GM12872 (cell line): ENCODE data around the gene PPME1.

Experiments
- TF ChIP-seq, protein P1 (sequence below): IDR thresholded peaks from 3 replicates; pipeline ENCODE4 v1.5.1; 2011; ENCODE audit warnings: low read depth, mild to moderate bottlenecking, low read length, moderate library complexity; ENCODE audit not compliant: insufficient read depth

The PPME1 gene

DNA sequence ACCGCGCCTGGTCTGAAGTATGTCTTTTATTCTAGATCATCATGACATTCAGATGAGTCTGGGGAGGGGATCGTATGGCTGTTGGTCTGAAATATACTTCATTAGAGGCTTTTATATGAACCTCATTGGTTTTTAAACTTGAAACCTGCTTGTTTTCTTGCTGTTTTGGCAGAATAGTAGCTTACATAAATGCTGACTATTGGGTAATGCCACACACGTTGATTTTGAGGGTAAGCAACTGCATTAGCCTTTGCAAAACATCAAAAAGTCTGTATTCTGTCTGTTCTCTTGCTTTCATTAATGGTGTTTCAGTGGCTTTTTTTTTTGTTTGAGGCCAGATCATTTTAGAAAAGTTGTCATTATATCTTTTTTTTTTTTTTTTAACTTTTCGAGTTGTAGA, 14.2 kb downstream of the PPME1 start:
- TF ChIP-seq, protein P1, sequence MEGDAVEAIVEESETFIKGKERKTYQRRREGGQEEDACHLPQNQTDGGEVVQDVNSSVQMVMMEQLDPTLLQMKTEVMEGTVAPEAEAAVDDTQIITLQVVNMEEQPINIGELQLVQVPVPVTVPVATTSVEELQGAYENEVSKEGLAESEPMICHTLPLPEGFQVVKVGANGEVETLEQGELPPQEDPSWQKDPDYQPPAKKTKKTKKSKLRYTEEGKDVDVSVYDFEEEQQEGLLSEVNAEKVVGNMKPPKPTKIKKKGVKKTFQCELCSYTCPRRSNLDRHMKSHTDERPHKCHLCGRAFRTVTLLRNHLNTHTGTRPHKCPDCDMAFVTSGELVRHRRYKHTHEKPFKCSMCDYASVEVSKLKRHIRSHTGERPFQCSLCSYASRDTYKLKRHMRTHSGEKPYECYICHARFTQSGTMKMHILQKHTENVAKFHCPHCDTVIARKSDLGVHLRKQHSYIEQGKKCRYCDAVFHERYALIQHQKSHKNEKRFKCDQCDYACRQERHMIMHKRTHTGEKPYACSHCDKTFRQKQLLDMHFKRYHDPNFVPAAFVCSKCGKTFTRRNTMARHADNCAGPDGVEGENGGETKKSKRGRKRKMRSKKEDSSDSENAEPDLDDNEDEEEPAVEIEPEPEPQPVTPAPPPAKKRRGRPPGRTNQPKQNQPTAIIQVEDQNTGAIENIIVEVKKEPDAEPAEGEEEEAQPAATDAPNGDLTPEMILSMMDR: no peak

DNA sequence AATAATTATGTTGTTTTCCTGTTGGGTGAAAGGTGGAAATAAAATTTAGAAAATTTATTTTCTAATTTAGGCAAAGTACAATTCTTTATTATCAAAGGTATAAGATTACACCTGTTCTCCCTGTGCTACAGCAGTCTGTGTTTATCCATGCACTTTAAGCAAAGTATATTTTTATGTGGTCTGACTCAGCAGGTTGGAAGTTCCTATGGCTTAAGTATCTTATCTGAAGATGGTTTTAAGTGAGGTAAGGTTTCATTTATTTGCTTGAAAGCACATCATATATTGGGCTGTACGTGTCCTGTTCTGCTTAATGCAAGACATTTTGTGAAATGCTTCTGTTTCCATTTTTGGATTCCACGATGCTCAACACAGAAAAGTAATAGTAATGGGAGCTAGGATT, 14.6 kb downstream of the PPME1 start:
- TF ChIP-seq, protein P1: no peak

DNA sequence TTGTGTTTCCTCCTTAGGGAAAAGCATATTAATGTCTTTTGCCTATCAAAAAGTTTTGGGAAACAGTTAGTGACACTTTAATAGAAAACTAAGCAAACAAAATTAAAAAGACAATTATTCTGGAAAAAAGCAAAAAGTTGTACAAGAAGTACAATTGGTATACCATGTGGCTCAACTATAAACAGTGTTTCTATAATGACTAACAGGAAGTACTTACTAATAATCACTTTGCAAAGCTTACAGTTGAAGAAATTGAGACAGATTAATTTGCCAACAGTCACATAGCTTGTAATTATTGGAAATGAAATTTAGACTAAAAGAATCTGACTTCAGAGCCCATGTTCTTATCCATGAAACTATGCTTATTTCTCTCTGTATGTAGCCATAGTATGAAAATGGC, 24.7 kb downstream of the PPME1 start:
- TF ChIP-seq, protein P1: no peak

DNA sequence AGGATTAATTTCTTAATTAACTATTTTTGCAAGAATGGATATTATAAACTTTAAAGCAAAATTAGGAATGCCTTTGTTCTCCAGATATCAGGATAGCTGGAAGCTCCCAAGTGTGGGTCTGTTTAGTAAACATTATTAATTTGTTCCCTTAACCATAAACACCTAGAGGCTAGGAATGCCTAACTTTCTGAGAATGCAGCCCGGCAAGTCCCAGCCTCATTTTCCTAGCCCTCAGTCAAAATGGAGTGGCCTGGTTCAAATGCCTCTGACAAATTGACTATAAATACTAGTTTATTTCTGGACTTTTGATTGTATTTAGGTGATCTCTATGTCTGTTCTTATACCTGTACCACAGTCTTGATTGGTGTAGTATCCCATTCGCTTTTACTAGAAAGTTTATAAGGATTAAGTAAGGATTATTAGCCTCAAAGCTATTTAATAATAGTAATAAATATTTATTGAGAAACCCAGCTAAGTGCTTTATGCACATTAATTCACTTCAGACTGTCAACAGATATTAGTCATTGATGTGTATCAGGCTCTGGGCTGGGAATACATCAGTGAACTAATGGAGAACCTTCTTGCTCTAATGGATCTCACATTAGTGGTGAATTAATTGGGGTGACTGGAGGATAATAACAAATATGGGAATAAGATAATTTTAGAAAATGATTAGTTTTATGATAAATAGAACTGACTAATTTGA, 25.8 kb downstream of the PPME1 start:
- TF ChIP-seq, protein P1: no peak

DNA sequence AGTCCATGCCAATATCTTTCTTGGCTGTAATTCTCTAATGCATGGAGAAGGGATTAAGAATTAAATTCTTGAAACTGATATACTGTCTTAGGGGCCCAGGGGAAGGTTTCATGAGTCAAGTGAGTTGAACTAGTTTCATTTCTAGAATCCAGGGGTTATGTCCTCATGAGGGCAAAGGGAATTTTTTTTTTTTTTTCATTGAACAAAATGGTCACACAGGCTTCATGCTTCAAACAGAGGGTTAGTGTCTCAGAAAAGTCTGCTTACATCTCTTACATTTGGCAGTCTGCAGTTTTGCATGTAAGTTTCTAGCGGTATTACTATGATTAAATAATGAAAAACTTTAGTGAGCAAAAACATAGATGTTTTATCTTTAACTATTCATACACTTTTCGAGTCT, 32.9 kb downstream of the PPME1 start:
- TF ChIP-seq, protein P1: no peak

DNA sequence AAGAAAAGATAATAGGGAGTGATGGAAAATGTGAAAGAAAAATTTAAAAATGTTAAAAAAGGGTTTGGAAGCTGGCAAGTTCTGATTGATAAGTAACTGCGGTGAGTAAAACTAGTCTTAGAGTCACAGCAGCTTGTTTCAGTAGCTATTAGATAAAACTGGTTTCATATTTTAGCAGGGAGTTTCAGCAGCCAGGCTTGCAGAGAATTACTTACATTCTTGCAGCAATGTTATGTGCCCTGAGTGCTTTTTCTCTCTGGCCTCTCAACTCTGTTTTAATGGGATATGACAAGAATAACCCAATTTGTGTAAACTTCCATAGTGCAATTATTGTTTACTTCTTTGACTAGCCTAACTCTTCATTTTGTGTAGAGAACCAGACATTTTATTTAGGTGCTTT, 33.6 kb downstream of the PPME1 start:
- TF ChIP-seq, protein P1: no peak

DNA sequence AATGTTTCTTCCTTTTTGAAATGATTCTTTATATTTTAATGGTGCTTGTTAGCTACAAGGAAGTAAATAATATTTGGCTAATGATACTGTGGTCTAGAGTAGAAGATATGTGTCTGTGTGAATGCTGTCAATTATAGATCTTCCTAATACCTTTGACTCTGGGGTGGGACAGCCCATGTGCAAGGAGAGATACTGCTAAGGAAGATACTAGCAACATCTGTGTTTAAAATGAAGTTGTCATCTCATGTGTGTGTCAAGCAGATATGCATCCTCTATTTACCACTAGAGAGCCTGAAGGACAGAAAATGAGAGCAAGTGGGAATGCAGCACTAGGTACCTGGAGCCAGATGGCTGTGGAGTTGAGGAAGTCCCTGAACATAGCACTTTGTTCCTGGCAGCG, 34.1 kb downstream of the PPME1 start:
- TF ChIP-seq, protein P1: no peak
